ENCODE data around the gene CAMSAP1.

Gene CAMSAP1

DNA sequence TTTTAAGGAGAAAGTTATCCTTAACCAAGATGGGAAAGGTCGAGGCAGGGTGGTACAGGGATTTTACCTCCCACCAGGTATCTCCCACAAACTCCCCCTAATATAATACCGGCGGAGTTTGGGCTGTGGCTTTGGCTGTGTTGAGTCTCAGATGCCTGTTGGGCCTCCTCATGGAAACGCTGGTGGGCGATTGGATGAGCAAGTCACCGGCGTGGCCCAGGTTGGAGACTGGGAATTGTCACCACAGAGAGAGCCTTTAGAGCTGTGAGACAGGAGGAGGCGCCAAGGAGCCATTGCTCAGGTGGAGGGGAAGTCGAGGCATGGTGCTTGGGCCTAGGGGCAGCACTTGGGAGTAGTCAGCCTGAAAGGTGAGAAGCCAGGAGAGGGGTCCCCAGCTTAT lies 3.4 kb upstream of the CAMSAP1 start:
- no peak overlapping the region for H3K27ac Mint-ChIP-seq
- H3K36me3 Mint-ChIP-seq (ENCODE audit: low read depth), result peaks cover 74% of the 10 kb centered on the region
- H3K27me3 Mint-ChIP-seq (ENCODE audit: low read depth), result no peaks in the 10 kb centered on the region
- peaks cover 23% of the 10 kb centered on the region for H3K4me1 Mint-ChIP-seq
- H3K9me3 Mint-ChIP-seq, result peaks cover 55% of the 10 kb centered on the region
- TF ChIP-seq, protein P1, sequence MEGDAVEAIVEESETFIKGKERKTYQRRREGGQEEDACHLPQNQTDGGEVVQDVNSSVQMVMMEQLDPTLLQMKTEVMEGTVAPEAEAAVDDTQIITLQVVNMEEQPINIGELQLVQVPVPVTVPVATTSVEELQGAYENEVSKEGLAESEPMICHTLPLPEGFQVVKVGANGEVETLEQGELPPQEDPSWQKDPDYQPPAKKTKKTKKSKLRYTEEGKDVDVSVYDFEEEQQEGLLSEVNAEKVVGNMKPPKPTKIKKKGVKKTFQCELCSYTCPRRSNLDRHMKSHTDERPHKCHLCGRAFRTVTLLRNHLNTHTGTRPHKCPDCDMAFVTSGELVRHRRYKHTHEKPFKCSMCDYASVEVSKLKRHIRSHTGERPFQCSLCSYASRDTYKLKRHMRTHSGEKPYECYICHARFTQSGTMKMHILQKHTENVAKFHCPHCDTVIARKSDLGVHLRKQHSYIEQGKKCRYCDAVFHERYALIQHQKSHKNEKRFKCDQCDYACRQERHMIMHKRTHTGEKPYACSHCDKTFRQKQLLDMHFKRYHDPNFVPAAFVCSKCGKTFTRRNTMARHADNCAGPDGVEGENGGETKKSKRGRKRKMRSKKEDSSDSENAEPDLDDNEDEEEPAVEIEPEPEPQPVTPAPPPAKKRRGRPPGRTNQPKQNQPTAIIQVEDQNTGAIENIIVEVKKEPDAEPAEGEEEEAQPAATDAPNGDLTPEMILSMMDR (IDR thresholded peaks at IDR 0.05; ENCODE audit: unreplicated experiment in 3 of 3), result no peak
- H3K4me3 Mint-ChIP-seq, result peak overlapping the region; percentile 75 to 84 (median 79)

DNA sequence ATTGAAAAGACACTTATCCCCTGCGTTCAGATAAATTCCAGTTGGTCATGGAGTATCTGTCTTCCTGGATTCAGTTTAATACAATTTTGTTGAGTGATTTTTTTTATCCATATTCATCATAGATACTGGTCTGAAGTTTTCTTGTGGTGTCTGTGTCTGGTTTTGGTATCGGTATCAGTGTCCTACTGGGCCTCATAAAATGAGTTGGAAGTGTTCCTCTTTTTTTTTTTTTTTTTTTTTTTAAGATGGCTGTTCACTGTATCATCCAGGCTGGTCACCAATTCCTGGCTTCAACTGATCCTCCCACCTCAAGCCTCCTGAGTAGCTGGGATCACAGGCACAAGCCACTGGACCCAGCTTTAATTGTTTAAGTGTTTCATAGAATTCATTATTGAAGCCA lies 2.9 kb upstream of the CAMSAP1 start:
- TF ChIP-seq, protein P1 (IDR thresholded peaks at IDR 0.05; ENCODE audit: unreplicated experiment in 3 of 3), result no peak
- H3K4me1 Mint-ChIP-seq, result peaks cover 28% of the 10 kb centered on the region
- H3K9me3 Mint-ChIP-seq, result peaks cover 49% of the 10 kb centered on the region
- H3K36me3 Mint-ChIP-seq (ENCODE audit: low read depth), result peaks cover 74% of the 10 kb centered on the region
- H3K27ac Mint-ChIP-seq, result no peak overlapping the region
- H3K4me3 Mint-ChIP-seq, result peak overlapping the region; percentile 75 to 84 (median 79)
- no peaks in the 10 kb centered on the region for H3K27me3 Mint-ChIP-seq (ENCODE audit: low read depth)

DNA sequence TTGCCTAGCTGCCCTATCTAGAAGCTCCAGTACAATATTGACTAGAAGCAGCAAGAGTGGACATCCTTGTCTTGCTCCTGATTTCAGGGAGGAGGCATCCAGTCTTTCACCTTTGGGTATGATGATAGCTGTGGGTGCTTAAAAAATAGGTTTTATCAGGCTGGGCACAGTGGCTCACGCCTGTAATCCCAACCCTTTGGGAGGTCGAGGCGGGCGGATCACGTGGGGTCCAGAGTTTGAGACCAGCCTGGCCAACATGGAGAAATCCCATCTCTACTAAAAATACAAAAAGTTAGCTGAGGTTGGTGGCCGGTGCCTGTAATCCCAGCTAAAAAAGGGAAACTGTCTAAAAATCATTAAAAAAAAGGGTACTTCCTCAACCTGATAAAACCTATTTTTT lies 2.0 kb upstream of the CAMSAP1 start:
- H3K27ac Mint-ChIP-seq, result peak overlapping the region in 2 of 3 experiments; percentile 44 to 54
- H3K9me3 Mint-ChIP-seq, result peaks cover 41% of the 10 kb centered on the region
- H3K27me3 Mint-ChIP-seq (ENCODE audit: low read depth), result no peaks in the 10 kb centered on the region
- peaks cover 33% of the 10 kb centered on the region for H3K4me1 Mint-ChIP-seq
- TF ChIP-seq, protein P1 (IDR thresholded peaks at IDR 0.05; ENCODE audit: unreplicated experiment in 3 of 3), result no peak
- peaks cover 74% of the 10 kb centered on the region for H3K36me3 Mint-ChIP-seq (ENCODE audit: low read depth)
- peak overlapping the region; percentile 75 to 84 (median 79) for H3K4me3 Mint-ChIP-seq

DNA sequence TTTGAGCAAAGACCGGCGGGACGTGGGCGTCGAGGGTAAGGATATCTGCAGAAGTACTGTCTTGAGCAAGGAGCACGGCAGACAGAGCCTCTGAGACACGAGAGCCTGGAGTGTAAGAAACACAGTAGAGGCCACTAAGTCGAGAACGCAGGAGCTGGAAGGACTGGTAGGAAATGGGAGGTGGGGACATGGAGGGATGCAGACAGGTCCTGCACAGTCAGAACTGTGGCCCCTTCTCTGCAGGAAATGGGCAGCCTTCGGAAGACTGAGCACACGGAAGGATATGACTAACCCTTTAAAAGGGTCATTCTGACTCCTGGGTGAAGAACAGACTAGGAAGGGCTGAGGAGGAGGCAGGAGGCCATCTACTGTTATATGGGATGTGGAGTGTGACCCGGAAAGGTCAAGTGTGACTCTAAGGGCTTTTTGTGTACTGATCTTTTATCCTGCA lies 1.4 kb upstream of the CAMSAP1 start:
- Mint-ChIP-seq H3K4me1 (peaks cover 34% of the 10 kb centered on the region), H3K27me3 (ENCODE audit: low read depth) (no peaks in the 10 kb centered on the region), H3K9me3 (peaks cover 38% of the 10 kb centered on the region), H3K4me3 (peak overlapping the region; percentile 75 to 84 (median 79)), H3K36me3 (ENCODE audit: low read depth) (peaks cover 71% of the 10 kb centered on the region), H3K27ac (peak overlapping the region; percentile 17 to 54 (median 44))
- TF ChIP-seq, protein P1 (IDR thresholded peaks at IDR 0.05; ENCODE audit: unreplicated experiment in 3 of 3), result no peak

DNA sequence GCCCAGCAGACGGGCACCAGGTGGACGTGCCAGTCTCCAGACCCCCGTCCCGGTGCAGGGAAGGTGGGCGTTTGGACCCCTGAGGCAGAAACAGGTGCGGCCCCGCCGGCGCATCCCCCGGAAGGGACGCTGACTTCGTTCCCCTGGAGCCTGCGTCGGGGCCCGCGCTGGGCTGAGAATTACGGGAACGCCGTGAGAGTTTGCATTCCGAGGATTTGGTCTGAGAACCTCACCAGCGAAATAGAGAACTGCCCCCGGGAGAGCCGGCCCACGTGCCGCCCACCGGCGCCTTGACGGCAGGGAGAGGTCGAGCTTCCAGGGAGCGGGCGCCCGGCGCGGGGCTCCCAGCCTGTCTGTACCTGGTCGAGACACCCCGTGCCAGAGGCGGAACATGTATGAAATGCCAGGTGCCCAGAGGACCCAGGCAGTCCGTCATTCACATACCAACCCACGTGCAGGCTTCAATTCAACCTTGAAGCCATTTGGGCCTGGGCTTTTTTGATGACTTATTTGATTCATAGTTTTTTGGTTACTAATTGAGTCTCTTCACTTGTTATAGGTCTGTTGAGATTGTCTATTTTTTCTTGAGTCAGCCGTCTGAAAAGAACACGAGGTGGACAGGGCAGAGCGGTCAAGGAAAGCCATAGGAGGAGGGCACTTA lies 877 bp upstream of the CAMSAP1 start:
- Mint-ChIP-seq H3K27me3 (ENCODE audit: low read depth) (no peaks in the 10 kb centered on the region), H3K9me3 (peaks cover 33% of the 10 kb centered on the region), H3K36me3 (ENCODE audit: low read depth) (peaks cover 71% of the 10 kb centered on the region), H3K4me3 (peak overlapping the region; percentile 75 to 84 (median 79)), H3K27ac (peak overlapping the region; percentile 17 to 54 (median 44)), H3K4me1 (peaks cover 40% of the 10 kb centered on the region)
- TF ChIP-seq, protein P1 (IDR thresholded peaks at IDR 0.05; ENCODE audit: unreplicated experiment in 3 of 3), result no peak

DNA sequence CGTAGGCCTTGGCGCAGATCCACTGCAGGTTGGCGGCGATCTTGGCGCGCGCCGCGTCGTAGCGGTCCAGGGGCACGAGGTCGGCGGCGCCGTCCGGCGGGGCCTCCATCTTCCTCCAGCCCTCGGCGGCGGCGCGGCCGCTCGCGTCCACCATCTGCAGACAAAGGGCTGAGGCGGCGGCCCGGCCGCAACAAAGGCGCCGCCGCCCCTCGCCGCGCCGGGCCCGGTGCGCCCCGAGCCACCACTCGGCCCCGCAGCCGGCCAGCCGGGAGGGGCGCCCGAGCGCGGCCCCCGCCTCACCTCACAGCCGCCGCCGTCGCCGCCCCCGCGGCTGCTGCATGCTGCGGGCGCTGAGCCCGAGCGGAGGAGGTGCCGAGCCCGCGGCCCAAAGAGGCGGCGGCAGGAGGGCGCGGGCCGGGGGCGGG lies 328 bp downstream of the CAMSAP1 start:
- H3K36me3 Mint-ChIP-seq (ENCODE audit: low read depth), result peaks cover 72% of the 10 kb centered on the region
- peak overlapping the region in 1 of 3 experiments; percentile 37 for H3K4me3 Mint-ChIP-seq
- no peaks in the 10 kb centered on the region for H3K27me3 Mint-ChIP-seq (ENCODE audit: low read depth)
- H3K4me1 Mint-ChIP-seq, result peaks cover 46% of the 10 kb centered on the region
- peaks cover 35% of the 10 kb centered on the region for H3K9me3 Mint-ChIP-seq
- TF ChIP-seq, protein P1 (IDR thresholded peaks at IDR 0.05; ENCODE audit: unreplicated experiment in 3 of 3), result no peak
- H3K27ac Mint-ChIP-seq, result no peak overlapping the region
